GM10266 (cell line): ENCODE data around the gene EPHB3.

Experiments used
- DNase-seq: peaks from one replicate; pipeline ENCODE4 v3.0.0; 2012; ENCODE audit errors: extremely low spot score
- TF ChIP-seq, protein P1 (sequence below): IDR thresholded peaks from 2 replicates; pipeline ENCODE4 v1.5.1; 2012; ENCODE audit warnings: mild to moderate bottlenecking, low read depth; ENCODE audit not compliant: control insufficient read depth, insufficient read depth; ENCODE audit errors: missing control alignments

EPHB3 gene

GRCh38 chr3:184566441-184567414 lies 5.1 kb downstream of the EPHB3 start:
- no peak for DNase-seq
- TF ChIP-seq, protein P1, sequence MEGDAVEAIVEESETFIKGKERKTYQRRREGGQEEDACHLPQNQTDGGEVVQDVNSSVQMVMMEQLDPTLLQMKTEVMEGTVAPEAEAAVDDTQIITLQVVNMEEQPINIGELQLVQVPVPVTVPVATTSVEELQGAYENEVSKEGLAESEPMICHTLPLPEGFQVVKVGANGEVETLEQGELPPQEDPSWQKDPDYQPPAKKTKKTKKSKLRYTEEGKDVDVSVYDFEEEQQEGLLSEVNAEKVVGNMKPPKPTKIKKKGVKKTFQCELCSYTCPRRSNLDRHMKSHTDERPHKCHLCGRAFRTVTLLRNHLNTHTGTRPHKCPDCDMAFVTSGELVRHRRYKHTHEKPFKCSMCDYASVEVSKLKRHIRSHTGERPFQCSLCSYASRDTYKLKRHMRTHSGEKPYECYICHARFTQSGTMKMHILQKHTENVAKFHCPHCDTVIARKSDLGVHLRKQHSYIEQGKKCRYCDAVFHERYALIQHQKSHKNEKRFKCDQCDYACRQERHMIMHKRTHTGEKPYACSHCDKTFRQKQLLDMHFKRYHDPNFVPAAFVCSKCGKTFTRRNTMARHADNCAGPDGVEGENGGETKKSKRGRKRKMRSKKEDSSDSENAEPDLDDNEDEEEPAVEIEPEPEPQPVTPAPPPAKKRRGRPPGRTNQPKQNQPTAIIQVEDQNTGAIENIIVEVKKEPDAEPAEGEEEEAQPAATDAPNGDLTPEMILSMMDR, result no peak

GRCh38 chr3:184567946-184568559 lies 6.5 kb downstream of the EPHB3 start:
- DNase-seq, result no peak
- TF ChIP-seq, protein P1, result no peak

DNA sequence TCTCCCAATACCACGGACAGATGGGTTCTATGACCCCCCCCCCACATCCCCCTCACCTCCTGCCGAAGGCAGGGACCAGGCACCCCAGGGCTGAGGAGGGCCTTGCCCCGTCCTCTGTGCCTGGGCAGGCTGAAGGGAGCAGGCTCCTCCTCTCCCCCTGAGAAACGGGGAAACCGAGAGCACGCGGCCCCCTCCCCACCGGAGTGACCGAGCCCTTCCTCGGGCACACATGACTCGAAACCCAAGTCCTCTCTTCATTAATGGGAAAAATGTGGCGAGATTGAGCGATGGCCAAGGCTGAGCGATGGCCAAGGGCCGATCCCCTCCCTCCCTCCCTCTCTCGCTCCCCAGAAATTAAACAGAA lies 7.0 kb downstream of the EPHB3 start:
- TF ChIP-seq, protein P1, result no peak
- no peak for DNase-seq

DNA sequence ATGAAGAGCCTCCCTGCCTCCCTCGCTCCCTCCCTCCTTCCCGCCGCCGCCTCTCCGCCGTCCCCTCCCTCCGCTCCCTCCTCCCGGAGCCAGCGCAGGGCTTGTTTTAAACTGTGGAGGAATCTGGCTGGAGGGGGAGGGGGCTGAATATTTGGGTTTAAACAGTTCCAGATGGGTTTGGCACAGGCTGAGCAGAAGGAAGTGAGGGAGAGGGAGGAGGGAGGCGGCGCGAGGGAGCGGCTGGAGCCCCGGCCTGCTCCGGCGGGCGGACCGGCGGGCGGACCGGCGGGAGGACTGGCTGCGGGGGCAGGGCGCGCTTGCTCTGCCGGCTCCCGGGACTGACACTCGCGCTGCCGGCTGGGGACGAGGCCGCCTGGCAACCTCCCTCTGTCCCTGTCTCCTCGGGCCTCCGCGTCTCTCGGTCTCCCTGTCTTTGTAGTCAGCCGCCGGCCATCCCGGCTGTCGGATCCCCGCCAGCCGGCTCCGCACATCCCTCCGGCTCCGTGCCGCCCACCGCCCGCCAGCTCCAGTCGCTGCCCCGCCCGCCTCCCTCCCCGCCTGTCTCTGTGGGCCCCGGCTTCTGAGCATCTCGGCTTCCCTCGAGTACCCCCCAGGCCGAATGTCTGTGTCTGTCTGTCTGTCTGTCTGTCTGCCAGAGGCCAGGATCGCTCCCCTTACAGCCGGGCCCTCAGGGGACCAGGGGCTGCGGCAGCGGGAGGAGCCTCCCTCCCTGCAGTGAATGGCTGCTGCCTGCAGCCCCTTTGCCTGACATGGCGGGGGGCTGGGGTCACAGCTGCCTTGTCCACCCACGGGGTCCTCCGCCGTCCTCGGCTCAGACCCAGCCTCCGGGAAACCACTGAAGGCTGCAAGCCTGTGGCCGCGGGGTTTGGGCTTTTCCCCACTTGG lies 7.6 kb downstream of the EPHB3 start:
- no peak for DNase-seq
- TF ChIP-seq, protein P1, result no peak

GRCh38 chr3:184570035-184570434 lies 8.4 kb downstream of the EPHB3 start:
- TF ChIP-seq, protein P1, result no peak
- DNase-seq, result no peak

GRCh38 chr3:184570489-184570888 lies 8.9 kb downstream of the EPHB3 start:
- DNase-seq, result no peak
- TF ChIP-seq, protein P1, result no peak
